Mammary epithelial cell (primary cell): ENCODE results near the gene MPRIP.

Source experiments
- CTCF ChIP-seq, 2 donors: IDR thresholded peaks in 1 of 2; conservative IDR thresholded peaks in 1 of 2; 2 replicates each; pipeline ENCODE4 v1.5.1; 2011 to 2012; ENCODE audit warnings: inconsistent platforms in 2 of 2, low read length in 2 of 2, mild to moderate bottlenecking in 2 of 2, control low read depth in 1 of 2, low read depth in 1 of 2; ENCODE audit not compliant: insufficient read depth in 1 of 2; ENCODE audit errors: extremely low read depth in 1 of 2
- EZH2 ChIP-seq: IDR thresholded peaks from 2 replicates; pipeline ENCODE4 v1.6.1; 2012; ENCODE audit warnings: low read length, inconsistent platforms, borderline replicate concordance

- TF ChIP-seq CTCF (conservative IDR thresholded peaks at IDR 0.05 in 1 of 2, IDR thresholded peaks at IDR 0.05 in 1 of 2; ENCODE audit: extremely low read depth in 1 of 2, insufficient read depth in 1 of 2, low read depth in 1 of 2, low read length in 2 of 2): no peak
- TF ChIP-seq EZH2: no peak
Observed at GRCh38 chr17:17189559-17189958, 147.3 kb downstream of the MPRIP start.
